Ishikawa (cell line): ENCODE results near the gene PACSIN2.

Experiments
- CEBPB ChIP-seq: IDR thresholded peaks from 2 replicates; pipeline ENCODE4 v1.6.1; 2012
- CREB1 ChIP-seq: IDR thresholded peaks from 2 replicates; pipeline ENCODE4 v1.6.1; 2012; ENCODE audit warnings: low read depth
- EGR1 ChIP-seq: IDR thresholded peaks from 2 replicates; pipeline ENCODE4 v1.6.1; 2012
- EP300 ChIP-seq: IDR thresholded peaks from 2 replicates; pipeline ENCODE4 v1.6.1; 2012; ENCODE audit warnings: borderline replicate concordance
- FOXM1 ChIP-seq: IDR thresholded peaks from 2 replicates; pipeline ENCODE4 v1.6.1; 2012; ENCODE audit warnings: low read depth, borderline replicate concordance
- MAX ChIP-seq: IDR thresholded peaks from 2 replicates; pipeline ENCODE4 v1.6.1; 2012
- NFIC ChIP-seq: IDR thresholded peaks from 2 replicates; pipeline ENCODE4 v1.6.1; 2012
- RAD21 ChIP-seq: IDR thresholded peaks from 2 replicates; pipeline ENCODE4 v1.6.1; 2012; ENCODE audit warnings: low read depth
- REST ChIP-seq: IDR thresholded peaks from 2 replicates; pipeline ENCODE4 v1.6.1; 2012; ENCODE audit warnings: low read depth, mild to moderate bottlenecking
- TAF1 ChIP-seq: IDR thresholded peaks from 2 replicates; pipeline ENCODE4 v1.6.1; 2012; ENCODE audit warnings: low read depth, mild to moderate bottlenecking
- TCF12 ChIP-seq: IDR thresholded peaks from 2 replicates; pipeline ENCODE4 v1.6.1; 2012; ENCODE audit warnings: low read depth
- TEAD4 ChIP-seq: IDR thresholded peaks from 2 replicates; pipeline ENCODE4 v1.6.1; 2012
- USF1 ChIP-seq: IDR thresholded peaks from 2 replicates; pipeline ENCODE4 v1.6.1; 2012
- YY1 ChIP-seq: IDR thresholded peaks from 2 replicates; pipeline ENCODE4 v1.6.1; 2012; ENCODE audit warnings: low read depth
- ZBTB7A ChIP-seq: IDR thresholded peaks from 2 replicates; pipeline ENCODE4 v1.6.1; 2012; ENCODE audit warnings: low read depth

Gene PACSIN2

GRCh38 chr22:42913874-42914510 is 101.0 kb downstream of the PACSIN2 start:
- no peak for TF ChIP-seq FOXM1
- no peak for TF ChIP-seq RAD21
- no peak for TF ChIP-seq NFIC
- no peak for TF ChIP-seq MAX
- TF ChIP-seq YY1, result no peak
- TF ChIP-seq USF1, result no peak
- no peak for TF ChIP-seq TCF12
- no peak for TF ChIP-seq ZBTB7A
- no peak for TF ChIP-seq CEBPB
- TF ChIP-seq CREB1, result no peak
- TF ChIP-seq REST, result no peak
- no peak for TF ChIP-seq TEAD4
- TF ChIP-seq TAF1, result no peak
- TF ChIP-seq EGR1, result no peak
- TF ChIP-seq EP300, result no peak

- TF ChIP-seq RAD21 (no peak), MAX (no peak), USF1 (no peak), CEBPB (no peak), REST (no peak)
These were observed 102.9 kb downstream of the PACSIN2 start for GRCh38 chr22:42912059-42912458.

GRCh38 chr22:42910221-42910942 is 104.6 kb downstream of the PACSIN2 start:
- TF ChIP-seq ZBTB7A, result no peak
- no peak for TF ChIP-seq RAD21
- TF ChIP-seq EP300, result no peak
- TF ChIP-seq CEBPB, result no peak
- no peak for TF ChIP-seq YY1
- no peak for TF ChIP-seq REST
- no peak for TF ChIP-seq TCF12
- TF ChIP-seq NFIC, result no peak
- no peak for TF ChIP-seq MAX
- no peak for TF ChIP-seq USF1
- no peak for TF ChIP-seq CREB1
- TF ChIP-seq FOXM1, result no peak
- TF ChIP-seq TEAD4, result no peak
- TF ChIP-seq TAF1, result no peak
- no peak for TF ChIP-seq EGR1
